ENCODE data around the gene MXRA7. TPM values are rescaled to one million over a fixed set of nuclear protein-coding genes. Genes with fewer than 3 reads are reported as not detected.
A peak's percentile ranks its signal among the peaks of the same experiment; 100 is the strongest.

The MXRA7 gene
- total RNA-seq, 4 donors from 2014 or later: 24.3 to 43.0 (median 30.6) TPM

DNA sequence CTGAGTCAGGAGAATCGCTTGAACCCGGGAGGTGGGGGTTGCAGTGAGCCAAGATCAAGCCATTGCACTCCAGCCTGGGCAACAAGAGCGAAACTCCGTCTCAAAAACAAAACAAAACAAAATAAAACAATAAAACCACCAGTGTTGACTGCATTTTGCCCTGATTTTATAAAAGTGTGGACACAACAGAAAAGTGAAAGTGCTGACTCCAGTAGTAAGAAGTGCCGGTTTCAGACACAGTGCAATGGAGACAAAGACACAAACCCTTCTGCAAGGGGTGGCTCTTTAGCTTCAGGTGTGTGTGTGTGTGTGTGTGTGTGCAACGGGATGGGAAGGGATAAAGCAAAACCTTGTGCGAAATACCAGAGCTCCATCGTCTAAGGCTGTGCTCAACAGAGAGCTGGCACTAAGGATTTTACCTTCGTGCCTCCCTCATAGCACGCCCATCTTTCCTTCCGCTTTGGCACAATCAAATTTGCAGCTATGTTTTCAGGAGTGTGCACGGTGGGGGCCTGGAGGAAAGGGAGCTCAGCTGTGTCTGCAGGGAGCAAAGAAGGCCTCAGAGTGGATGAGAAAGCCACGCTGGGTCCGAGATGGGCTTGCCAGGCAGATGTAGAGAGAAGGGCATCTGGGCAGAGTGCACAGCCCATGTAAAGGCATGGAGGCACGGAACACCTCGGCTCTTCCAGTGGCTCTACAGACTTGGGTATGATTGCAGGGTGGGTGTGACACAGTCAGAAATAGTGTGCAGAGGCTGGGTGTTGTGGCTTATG, 15.5 kb downstream of the MXRA7 start:
- peak overlapping the region; percentile 65 to 88 (median 76) for H3K27ac ChIP-seq
- H3K4me1 ChIP-seq: peaks cover 53 to 56% of the 10 kb centered on the region in 2 donors
- DNase-seq: no peak
- H3K36me3 ChIP-seq: no peaks in the 10 kb centered on the region
- no peaks in the 10 kb centered on the region for H3K27me3 ChIP-seq
- intact Hi-C loops (cut with DNase I; ENCODE audit: low total_unique reads) (no loop called here), in situ Hi-C loops (cut with MboI; ENCODE audit: low sequenced_read_pairs in 4 of 4) (no loop called here)
- H3K9me3 ChIP-seq: no peaks in the 10 kb centered on the region
- TF ChIP-seq, protein P1, sequence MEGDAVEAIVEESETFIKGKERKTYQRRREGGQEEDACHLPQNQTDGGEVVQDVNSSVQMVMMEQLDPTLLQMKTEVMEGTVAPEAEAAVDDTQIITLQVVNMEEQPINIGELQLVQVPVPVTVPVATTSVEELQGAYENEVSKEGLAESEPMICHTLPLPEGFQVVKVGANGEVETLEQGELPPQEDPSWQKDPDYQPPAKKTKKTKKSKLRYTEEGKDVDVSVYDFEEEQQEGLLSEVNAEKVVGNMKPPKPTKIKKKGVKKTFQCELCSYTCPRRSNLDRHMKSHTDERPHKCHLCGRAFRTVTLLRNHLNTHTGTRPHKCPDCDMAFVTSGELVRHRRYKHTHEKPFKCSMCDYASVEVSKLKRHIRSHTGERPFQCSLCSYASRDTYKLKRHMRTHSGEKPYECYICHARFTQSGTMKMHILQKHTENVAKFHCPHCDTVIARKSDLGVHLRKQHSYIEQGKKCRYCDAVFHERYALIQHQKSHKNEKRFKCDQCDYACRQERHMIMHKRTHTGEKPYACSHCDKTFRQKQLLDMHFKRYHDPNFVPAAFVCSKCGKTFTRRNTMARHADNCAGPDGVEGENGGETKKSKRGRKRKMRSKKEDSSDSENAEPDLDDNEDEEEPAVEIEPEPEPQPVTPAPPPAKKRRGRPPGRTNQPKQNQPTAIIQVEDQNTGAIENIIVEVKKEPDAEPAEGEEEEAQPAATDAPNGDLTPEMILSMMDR (IDR thresholded peaks at IDR 0.05 in 4 of 5, conservative IDR thresholded peaks at IDR 0.05 in 1 of 5): no peak
- no peak for TF ChIP-seq POLR2A (IDR thresholded peaks at IDR 0.05)
- H3K4me3 ChIP-seq: no peak overlapping the region
- ATAC-seq: no peak

DNA sequence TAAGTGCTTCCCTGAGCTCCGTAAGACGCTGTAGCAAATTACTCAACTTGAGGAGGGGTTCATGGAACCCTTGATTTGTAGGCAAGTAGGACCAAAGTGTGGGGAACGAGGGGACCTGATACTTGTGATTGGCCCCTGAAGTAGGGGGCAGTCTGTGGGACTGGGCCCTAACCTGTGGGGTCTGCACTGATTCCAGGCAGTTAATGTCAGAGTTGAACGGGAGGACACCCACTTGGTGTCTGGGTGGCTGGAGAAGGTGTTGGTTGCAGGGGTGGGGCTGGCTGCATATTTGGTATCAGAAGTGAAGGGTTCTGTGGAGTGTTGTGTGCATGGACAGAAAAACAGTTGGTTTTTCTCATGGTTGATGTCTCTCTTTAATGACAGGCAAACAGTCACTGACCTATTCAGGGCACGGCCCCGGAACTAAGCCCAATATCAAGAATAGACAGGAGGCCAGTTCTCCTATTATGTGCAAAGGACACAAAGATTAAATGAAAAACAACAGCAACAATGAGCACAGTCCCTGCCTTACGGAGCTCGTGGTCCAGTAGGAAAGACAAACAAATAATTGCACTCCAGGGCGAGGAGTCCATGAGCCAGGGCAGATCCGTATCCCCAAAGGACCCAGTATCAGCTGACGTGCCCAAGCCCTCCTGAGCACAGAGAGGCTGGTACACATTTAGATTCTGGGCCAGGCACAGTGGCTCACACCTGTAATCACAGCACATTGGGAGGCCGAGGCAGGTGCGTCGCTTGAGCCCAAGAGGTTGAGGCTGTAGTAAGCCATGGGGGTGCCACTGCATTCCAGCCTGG, 19.2 kb downstream of the MXRA7 start:
- TF ChIP-seq POLR2A (IDR thresholded peaks at IDR 0.05): no peak
- TF ChIP-seq, protein P1 (IDR thresholded peaks at IDR 0.05 in 4 of 5, conservative IDR thresholded peaks at IDR 0.05 in 1 of 5): no peak
- no peak for DNase-seq
- Histone ChIP-seq H3K4me1 (peaks cover 48 to 50% of the 10 kb centered on the region in 2 donors), H3K36me3 (no peaks in the 10 kb centered on the region), H3K9me3 (no peaks in the 10 kb centered on the region), H3K4me3 (no peak overlapping the region), H3K27ac (peak overlapping the region in 1 of 4 donors; percentile 38), H3K27me3 (no peaks in the 10 kb centered on the region)
- in situ Hi-C loops (cut with MboI; ENCODE audit: low sequenced_read_pairs in 4 of 4): no loop called here
- no peak for ATAC-seq
- intact Hi-C loops (cut with DNase I; ENCODE audit: low total_unique reads): no loop called here

DNA sequence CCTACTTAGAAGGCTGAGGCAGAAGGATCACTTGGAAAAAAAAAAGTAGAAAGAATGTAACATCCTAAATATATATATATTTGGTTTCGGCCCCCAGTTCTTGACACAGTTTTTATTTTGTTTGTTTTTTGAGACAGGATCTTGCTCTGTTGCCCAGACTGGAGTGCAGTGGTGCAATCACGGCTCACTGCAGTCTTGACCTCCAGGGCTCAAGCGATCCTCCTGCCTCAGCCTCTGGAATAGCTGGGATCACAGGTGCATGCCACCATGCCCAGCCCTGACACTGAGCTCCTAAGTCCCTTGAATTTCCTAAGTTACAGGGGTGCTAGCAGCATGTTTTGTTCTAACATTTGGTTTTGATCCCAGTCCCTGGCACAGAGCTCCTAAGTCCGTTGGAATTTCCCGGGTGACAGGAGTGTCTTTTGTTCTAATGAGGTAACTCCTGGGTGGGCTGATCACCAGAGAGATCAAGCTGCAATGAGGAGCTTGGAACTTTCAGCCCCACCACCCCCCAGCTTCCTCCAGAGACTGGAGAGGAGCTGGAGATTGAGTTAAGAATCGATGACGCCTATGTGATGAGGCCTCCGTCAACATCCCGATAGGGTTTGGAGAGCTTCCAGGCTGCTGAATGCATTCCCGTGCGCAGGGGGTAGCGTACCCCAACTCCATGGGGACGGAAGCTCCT, 20.0 kb downstream of the MXRA7 start:
- in situ Hi-C loops (cut with MboI; ENCODE audit: low sequenced_read_pairs in 4 of 4): no loop called here
- Histone ChIP-seq H3K27ac (no peak overlapping the region), H3K4me3 (no peak overlapping the region)

DNA sequence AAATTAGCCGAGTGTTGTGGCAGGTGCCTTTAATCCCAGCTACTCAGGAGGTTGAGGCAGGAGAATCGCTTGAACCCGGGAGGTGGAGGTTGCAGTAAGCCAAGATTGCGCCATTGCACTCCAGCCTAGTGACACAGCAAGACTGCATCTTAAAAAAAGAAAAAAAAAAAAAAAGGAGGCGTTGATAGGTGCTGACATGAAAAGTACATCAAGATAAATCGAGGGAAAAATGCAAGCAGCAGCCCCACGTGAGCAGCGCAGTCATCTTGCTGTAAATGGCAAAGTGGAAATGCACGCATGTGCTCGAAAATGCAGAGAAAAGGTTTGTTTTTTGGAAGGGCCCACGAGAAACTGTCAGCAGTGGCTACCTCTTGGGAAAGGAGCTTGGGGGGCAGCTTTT, 20.9 kb downstream of the MXRA7 start:
- H3K36me3 ChIP-seq: no peaks in the 10 kb centered on the region
- H3K4me3 ChIP-seq: no peak overlapping the region
- H3K9me3 ChIP-seq: no peaks in the 10 kb centered on the region
- ATAC-seq: no peak
- DNase-seq: no peak
- in situ Hi-C loops (cut with MboI; ENCODE audit: low sequenced_read_pairs in 4 of 4): no loop called here
- TF ChIP-seq POLR2A (IDR thresholded peaks at IDR 0.05): no peak
- TF ChIP-seq, protein P1 (IDR thresholded peaks at IDR 0.05 in 4 of 5, conservative IDR thresholded peaks at IDR 0.05 in 1 of 5): no peak
- intact Hi-C loops (cut with DNase I; ENCODE audit: low total_unique reads): no loop called here
- H3K27me3 ChIP-seq: no peaks in the 10 kb centered on the region
- peak overlapping the region in 1 of 4 donors; percentile 83 for H3K27ac ChIP-seq
- peaks cover 36 to 46% of the 10 kb centered on the region in 2 donors for H3K4me1 ChIP-seq

More for the DNA sequence above, 20.0 kb downstream of the MXRA7 start:
- TF ChIP-seq, protein P1 (IDR thresholded peaks at IDR 0.05 in 4 of 5, conservative IDR thresholded peaks at IDR 0.05 in 1 of 5): no peak
- no peak for TF ChIP-seq POLR2A (IDR thresholded peaks at IDR 0.05)
- intact Hi-C loops (cut with DNase I; ENCODE audit: low total_unique reads): no loop called here
- H3K27me3 ChIP-seq: no peaks in the 10 kb centered on the region
- DNase-seq (no peak), ATAC-seq (no peak)
- peaks cover 42 to 47% of the 10 kb centered on the region in 2 donors for H3K4me1 ChIP-seq
- no peaks in the 10 kb centered on the region for H3K36me3 ChIP-seq
- no peaks in the 10 kb centered on the region for H3K9me3 ChIP-seq

Data from gastrocnemius medialis (tissue), 4 donors.